ENCODE measurements around the gene TNPO2.

DNA sequence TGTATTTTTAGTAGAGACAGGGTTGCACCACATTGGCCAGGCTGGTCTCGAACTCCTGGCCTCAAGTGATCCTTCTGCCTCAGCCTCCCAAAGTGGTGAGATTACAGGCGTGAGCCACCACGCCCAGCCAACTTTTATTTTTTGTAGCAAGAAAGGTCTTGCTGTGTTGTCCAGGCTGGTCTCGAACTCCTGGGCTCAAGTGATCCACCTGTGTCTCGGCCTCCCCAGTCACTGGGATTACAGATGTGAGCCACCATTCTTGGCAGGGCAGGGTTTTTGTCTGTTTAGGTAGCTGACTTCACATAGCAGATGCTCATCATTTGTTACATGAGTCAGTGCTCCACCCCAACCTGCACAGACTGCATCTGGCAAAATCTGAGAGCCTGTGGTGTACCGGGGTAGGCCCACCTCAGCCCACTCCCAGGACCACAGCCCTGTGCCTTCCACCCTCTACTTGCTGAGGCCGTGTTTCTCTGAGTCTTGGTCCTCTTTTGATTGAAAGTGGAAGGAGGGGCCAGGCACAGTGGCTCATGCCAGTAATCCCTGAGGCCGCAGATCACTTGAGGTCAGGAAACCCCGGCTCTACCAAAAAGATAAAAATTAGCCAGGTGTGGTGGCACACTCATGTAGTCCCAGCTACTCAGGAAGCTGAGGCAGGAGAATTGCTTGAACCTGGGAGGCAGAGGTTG, 4.2 kb upstream of the TNPO2 start:
- no peak for TF ChIP-seq EZH2 (IDR thresholded peaks at IDR 0.05; ENCODE audit: low read depth, unreplicated experiment)
- TF ChIP-seq, protein P1, sequence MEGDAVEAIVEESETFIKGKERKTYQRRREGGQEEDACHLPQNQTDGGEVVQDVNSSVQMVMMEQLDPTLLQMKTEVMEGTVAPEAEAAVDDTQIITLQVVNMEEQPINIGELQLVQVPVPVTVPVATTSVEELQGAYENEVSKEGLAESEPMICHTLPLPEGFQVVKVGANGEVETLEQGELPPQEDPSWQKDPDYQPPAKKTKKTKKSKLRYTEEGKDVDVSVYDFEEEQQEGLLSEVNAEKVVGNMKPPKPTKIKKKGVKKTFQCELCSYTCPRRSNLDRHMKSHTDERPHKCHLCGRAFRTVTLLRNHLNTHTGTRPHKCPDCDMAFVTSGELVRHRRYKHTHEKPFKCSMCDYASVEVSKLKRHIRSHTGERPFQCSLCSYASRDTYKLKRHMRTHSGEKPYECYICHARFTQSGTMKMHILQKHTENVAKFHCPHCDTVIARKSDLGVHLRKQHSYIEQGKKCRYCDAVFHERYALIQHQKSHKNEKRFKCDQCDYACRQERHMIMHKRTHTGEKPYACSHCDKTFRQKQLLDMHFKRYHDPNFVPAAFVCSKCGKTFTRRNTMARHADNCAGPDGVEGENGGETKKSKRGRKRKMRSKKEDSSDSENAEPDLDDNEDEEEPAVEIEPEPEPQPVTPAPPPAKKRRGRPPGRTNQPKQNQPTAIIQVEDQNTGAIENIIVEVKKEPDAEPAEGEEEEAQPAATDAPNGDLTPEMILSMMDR (conservative IDR thresholded peaks at IDR 0.05; ENCODE audit: low read depth in 2 of 2), result no peak

Data from GM23338 (cell line).